ENCODE measurements around the gene OPA1. TPM values are rescaled to one million over a fixed set of nuclear protein-coding genes. Genes with fewer than 3 reads are reported as not detected.

OPA1 gene
- total RNA-seq, 1 experiment from 2014 or later = 93.8 TPM

DNA sequence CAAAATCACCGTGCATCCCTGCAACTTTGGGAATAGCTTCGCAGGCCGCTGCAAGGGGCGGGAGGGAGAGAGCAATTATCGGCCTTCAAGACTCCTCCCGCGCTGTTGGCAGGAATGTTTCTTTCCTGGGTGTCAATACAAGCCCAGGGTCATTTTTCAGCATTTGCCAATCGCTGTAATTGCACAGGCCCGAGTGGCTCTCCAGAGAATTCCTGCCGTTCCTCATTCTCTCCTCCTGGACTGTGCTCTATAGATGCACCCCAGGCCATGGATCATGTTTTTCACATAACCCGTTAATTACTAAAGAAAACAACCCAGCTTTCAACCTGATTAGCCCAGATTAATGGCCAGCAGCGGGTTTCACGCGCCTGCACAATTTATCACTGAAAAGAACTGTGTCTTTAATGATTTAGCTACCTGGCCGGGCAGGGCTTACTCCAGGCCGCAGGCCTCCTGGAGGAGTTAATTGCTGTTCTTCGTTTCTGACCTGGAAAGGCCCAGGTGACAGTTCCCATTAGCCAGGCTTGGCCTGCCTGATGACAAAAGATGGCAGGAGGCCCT is 144.3 kb downstream of the OPA1 start:
- TF ChIP-seq EZH2 (IDR thresholded peaks at IDR 0.05; ENCODE audit: low read length, unreplicated experiment) (no peak), EZH2phosphoT487 (IDR thresholded peaks at IDR 0.05; ENCODE audit: borderline replicate concordance, low read length) (no peak)
- TF ChIP-seq, protein P1, sequence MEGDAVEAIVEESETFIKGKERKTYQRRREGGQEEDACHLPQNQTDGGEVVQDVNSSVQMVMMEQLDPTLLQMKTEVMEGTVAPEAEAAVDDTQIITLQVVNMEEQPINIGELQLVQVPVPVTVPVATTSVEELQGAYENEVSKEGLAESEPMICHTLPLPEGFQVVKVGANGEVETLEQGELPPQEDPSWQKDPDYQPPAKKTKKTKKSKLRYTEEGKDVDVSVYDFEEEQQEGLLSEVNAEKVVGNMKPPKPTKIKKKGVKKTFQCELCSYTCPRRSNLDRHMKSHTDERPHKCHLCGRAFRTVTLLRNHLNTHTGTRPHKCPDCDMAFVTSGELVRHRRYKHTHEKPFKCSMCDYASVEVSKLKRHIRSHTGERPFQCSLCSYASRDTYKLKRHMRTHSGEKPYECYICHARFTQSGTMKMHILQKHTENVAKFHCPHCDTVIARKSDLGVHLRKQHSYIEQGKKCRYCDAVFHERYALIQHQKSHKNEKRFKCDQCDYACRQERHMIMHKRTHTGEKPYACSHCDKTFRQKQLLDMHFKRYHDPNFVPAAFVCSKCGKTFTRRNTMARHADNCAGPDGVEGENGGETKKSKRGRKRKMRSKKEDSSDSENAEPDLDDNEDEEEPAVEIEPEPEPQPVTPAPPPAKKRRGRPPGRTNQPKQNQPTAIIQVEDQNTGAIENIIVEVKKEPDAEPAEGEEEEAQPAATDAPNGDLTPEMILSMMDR (conservative IDR thresholded peaks at IDR 0.05; ENCODE audit: low read depth, low read length) = no peak
- Histone ChIP-seq H3K9me3 (ENCODE audit: low read length) (no peaks in the 10 kb centered on the region), H3K27me3 (ENCODE audit: low read length) (no peaks in the 10 kb centered on the region), H3K79me2 (ENCODE audit: low read length) (no peaks in the 10 kb centered on the region), H3K36me3 (ENCODE audit: low read depth, low read length) (no peaks in the 10 kb centered on the region), H3K4me1 (ENCODE audit: insufficient read depth, low read length) (peaks cover 9% of the 10 kb centered on the region), H3K27ac (ENCODE audit: low read length) (no peak overlapping the region), H3K4me2 (ENCODE audit: low read length) (no peak overlapping the region), H3K4me3 (ENCODE audit: low read length) (no peak overlapping the region), H3F3A (ENCODE audit: low read length, unreplicated experiment) (no peaks in the 10 kb centered on the region), H3K9me2 (replicated peaks; ENCODE audit: low read length) (no peaks in the 10 kb centered on the region), H2AFZ (ENCODE audit: low read length) (no peak overlapping the region), H4K20me1 (ENCODE audit: low read length) (no peaks in the 10 kb centered on the region), H3K9ac (ENCODE audit: low read length) (no peak overlapping the region)
- BruUV-seq (replicated peaks) = no TSS peak
- DNase-seq = no peak
- ChIA-PET CTCF (no interaction called here), POLR2A (ENCODE audit: unreplicated experiment) (interaction anchor here (0.7 kb wide), 1 partner anchor 39 kb away, joined by 3 read pairs; no protein-coding TSS in a partner anchor)
- ATAC-seq = no peak
- intact Hi-C loops (cut with micrococcal nuclease) = no loop called here

DNA sequence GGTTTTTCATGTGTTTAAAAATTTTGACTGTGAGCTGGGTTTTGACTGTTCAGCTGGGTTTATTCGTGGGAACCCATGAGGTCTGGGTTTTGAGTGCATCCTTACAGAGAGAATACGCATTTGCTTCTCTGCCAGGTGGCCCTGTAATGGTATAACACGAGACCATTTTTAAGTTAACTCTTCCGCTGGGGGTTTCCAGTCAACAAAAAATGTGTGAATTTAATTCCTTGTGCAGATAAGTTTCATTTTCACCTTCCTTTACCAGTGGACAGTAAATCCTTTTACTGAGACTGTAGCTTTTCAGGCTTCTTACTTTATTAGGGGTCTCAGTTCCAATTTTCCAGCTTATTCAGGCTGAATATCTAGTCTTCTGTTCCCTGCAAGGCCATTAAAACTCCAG is 149.6 kb downstream of the OPA1 start:
- intact Hi-C loops (cut with micrococcal nuclease) = no loop called here

DNA sequence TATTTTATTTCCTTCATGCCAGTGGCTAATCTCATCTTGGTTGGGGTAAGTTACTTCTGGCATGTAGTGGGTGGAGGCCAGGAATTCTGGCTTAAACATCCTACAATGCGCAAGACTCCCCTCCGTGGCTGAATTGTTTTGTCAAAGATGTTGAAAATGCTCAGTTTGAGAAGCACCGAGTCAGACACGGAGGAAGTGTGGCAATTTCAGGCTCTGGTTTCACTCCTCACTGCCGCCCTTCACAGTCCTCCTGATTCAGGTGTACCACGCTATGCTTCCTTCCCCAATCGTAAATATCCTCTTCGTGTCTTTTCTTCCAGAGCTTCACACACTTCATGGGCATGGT is 150.7 kb downstream of the OPA1 start:
- Histone ChIP-seq H3K79me2 (ENCODE audit: low read length) (no peaks in the 10 kb centered on the region), H3K9me2 (replicated peaks; ENCODE audit: low read length) (no peaks in the 10 kb centered on the region), H3K4me2 (ENCODE audit: low read length) (peak overlapping the region; percentile 10; the same call in 1 of the 2 replicates), H3K9ac (ENCODE audit: low read length) (no peak overlapping the region), H3K27ac (ENCODE audit: low read length) (no peak overlapping the region), H3F3A (ENCODE audit: low read length, unreplicated experiment) (no peaks in the 10 kb centered on the region), H3K4me1 (ENCODE audit: insufficient read depth, low read length) (peaks cover 4% of the 10 kb centered on the region; the same call in 1 of the 2 replicates), H3K27me3 (ENCODE audit: low read length) (no peaks in the 10 kb centered on the region), H3K9me3 (ENCODE audit: low read length) (no peaks in the 10 kb centered on the region), H3K4me3 (ENCODE audit: low read length) (no peak overlapping the region), H3K36me3 (ENCODE audit: low read depth, low read length) (no peaks in the 10 kb centered on the region), H4K20me1 (ENCODE audit: low read length) (no peaks in the 10 kb centered on the region), H2AFZ (ENCODE audit: low read length) (0 out of 2 replicates have a peak overlapping the region, but pooled peaks have one; percentile 37)
- ChIA-PET CTCF (no interaction called here), POLR2A (ENCODE audit: unreplicated experiment) (no interaction called here)
- DNase-seq = no peak
- ATAC-seq = no peak
- no peak for TF ChIP-seq EZH2phosphoT487 (IDR thresholded peaks at IDR 0.05; ENCODE audit: borderline replicate concordance, low read length)
- TF ChIP-seq EZH2 (IDR thresholded peaks at IDR 0.05; ENCODE audit: low read length, unreplicated experiment) = no peak
- TF ChIP-seq, protein P1 (conservative IDR thresholded peaks at IDR 0.05; ENCODE audit: low read depth, low read length) = no peak
- no TSS peak for BruUV-seq (replicated peaks)
- intact Hi-C loops (cut with micrococcal nuclease) = no loop called here

More for the DNA sequence above, 149.6 kb downstream of the OPA1 start:
- Histone ChIP-seq H3K9me2 (replicated peaks; ENCODE audit: low read length) (no peaks in the 10 kb centered on the region), H2AFZ (ENCODE audit: low read length) (no peak overlapping the region), H3K27me3 (ENCODE audit: low read length) (no peaks in the 10 kb centered on the region), H3K27ac (ENCODE audit: low read length) (no peak overlapping the region), H3K4me1 (ENCODE audit: insufficient read depth, low read length) (peaks cover 4% of the 10 kb centered on the region; the same call in 1 of the 2 replicates), H3F3A (ENCODE audit: low read length, unreplicated experiment) (no peaks in the 10 kb centered on the region), H3K36me3 (ENCODE audit: low read depth, low read length) (no peaks in the 10 kb centered on the region), H3K9me3 (ENCODE audit: low read length) (no peaks in the 10 kb centered on the region), H3K4me2 (ENCODE audit: low read length) (no peak overlapping the region), H3K79me2 (ENCODE audit: low read length) (no peaks in the 10 kb centered on the region), H3K4me3 (ENCODE audit: low read length) (no peak overlapping the region), H4K20me1 (ENCODE audit: low read length) (no peaks in the 10 kb centered on the region), H3K9ac (ENCODE audit: low read length) (no peak overlapping the region)
- ChIA-PET POLR2A (ENCODE audit: unreplicated experiment) (no interaction called here), CTCF (no interaction called here)
- TF ChIP-seq EZH2phosphoT487 (IDR thresholded peaks at IDR 0.05; ENCODE audit: borderline replicate concordance, low read length) (no peak), EZH2 (IDR thresholded peaks at IDR 0.05; ENCODE audit: low read length, unreplicated experiment) (no peak)
- TF ChIP-seq, protein P1 (conservative IDR thresholded peaks at IDR 0.05; ENCODE audit: low read depth, low read length) = no peak
- no peak for ATAC-seq
- BruUV-seq (replicated peaks) = no TSS peak
- no peak for DNase-seq
